Astrocyte of the spinal cord (primary cell): ENCODE measurements around the gene NTN4.

Source experiments
- DNase-seq: peaks from one replicate; pipeline ENCODE4 v3.0.0; 2011; ENCODE audit warnings: low read depth, low spot score
- H3K4me3 ChIP-seq: 2 replicates; pipeline ENCODE4 v1.5.1; 2011; ENCODE audit warnings: low read depth, mild to moderate bottlenecking, low read length, moderate library complexity
- CTCF ChIP-seq: IDR thresholded peaks from 2 replicates; pipeline ENCODE4 v1.5.1; 2012; ENCODE audit warnings: low read depth, mild to moderate bottlenecking, low read length, inconsistent platforms
- in situ Hi-C: cut with HindIII; loops from 2 replicates; pipeline ENCODE4 v1.10.0; 2017; ENCODE audit warnings: low sequenced_read_pairs

Gene NTN4

GRCh38 chr12:95633049-95633731, 157.4 kb downstream of the NTN4 start:
- TF ChIP-seq CTCF = no peak
- in situ Hi-C loops = no loop called here
- DNase-seq = peak; percentile 82
- H3K4me3 ChIP-seq = no peak overlapping the region

- no peak overlapping the region for H3K4me3 ChIP-seq
- in situ Hi-C loops = no loop called here
- no peak for TF ChIP-seq CTCF
- no peak for DNase-seq
Observed at GRCh38 chr12:95630496-95630895, 160.1 kb downstream of the NTN4 start.

- no peak for DNase-seq
- in situ Hi-C loops = no loop called here
- no peak for TF ChIP-seq CTCF
- no peak overlapping the region for H3K4me3 ChIP-seq
Observed at GRCh38 chr12:95629392-95629791, 161.2 kb downstream of the NTN4 start.

- in situ Hi-C loops = no loop called here
- no peak for TF ChIP-seq CTCF
- H3K4me3 ChIP-seq = no peak overlapping the region
- DNase-seq = no peak
Observed at GRCh38 chr12:95626854-95627253, 163.7 kb downstream of the NTN4 start.

GRCh38 chr12:95625012-95625411, 165.6 kb downstream of the NTN4 start:
- H3K4me3 ChIP-seq = no peak overlapping the region
- no peak for TF ChIP-seq CTCF
- DNase-seq = no peak
- in situ Hi-C loops = no loop called here

GRCh38 chr12:95624589-95624988, 166.0 kb downstream of the NTN4 start:
- no peak overlapping the region for H3K4me3 ChIP-seq
- DNase-seq = peak; percentile 81
- TF ChIP-seq CTCF = no peak
- in situ Hi-C loops = no loop called here
